ENCODE data around the gene GALNT9. TPM values are rescaled to one million over a fixed set of nuclear protein-coding genes. Genes with fewer than 3 reads are reported as not detected.

The GALNT9 gene
- polyA plus RNA-seq, 1 of the 3 experiments (the other 2 are of a cell fraction) = not detected

- no peak overlapping the region for H3K4me2 ChIP-seq
- no peak overlapping the region for H3K4me3 ChIP-seq (ENCODE audit: low read depth in 2 of 2, low read length in 1 of 2)
- TF ChIP-seq JUND (IDR thresholded peaks at IDR 0.05) (no peak), SIN3A (IDR thresholded peaks at IDR 0.05; ENCODE audit: borderline replicate concordance, low read depth, low read length) (no peak), FOXM1 (IDR thresholded peaks at IDR 0.05; ENCODE audit: low read depth) (no peak), RFX5 (IDR thresholded peaks at IDR 0.05; ENCODE audit: low read length) (no peak), TAF1 (IDR thresholded peaks at IDR 0.05; ENCODE audit: borderline replicate concordance, low read depth, low read length) (no peak), EZH2phosphoT487 (IDR thresholded peaks at IDR 0.05; ENCODE audit: borderline replicate concordance, low read depth) (no peak), RXRA (IDR thresholded peaks at IDR 0.05; ENCODE audit: borderline replicate concordance, low read depth) (no peak), FOXJ3 (CRISPR knock-in tag; IDR thresholded peaks at IDR 0.05) (no peak), PBX3 (IDR thresholded peaks at IDR 0.05) (no peak), TEAD4 (IDR thresholded peaks at IDR 0.05; ENCODE audit: borderline replicate concordance, insufficient read depth) (no peak), CHD2 (IDR thresholded peaks at IDR 0.05; ENCODE audit: low read length, partially characterized antibody) (no peak), GATA2 (CRISPR knock-in tag; IDR thresholded peaks at IDR 0.05) (no peak), RCOR1 (IDR thresholded peaks at IDR 0.05; ENCODE audit: low read length) (no peak), TCF12 (IDR thresholded peaks at IDR 0.05) (no peak)
- TF ChIP-seq, protein P1, sequence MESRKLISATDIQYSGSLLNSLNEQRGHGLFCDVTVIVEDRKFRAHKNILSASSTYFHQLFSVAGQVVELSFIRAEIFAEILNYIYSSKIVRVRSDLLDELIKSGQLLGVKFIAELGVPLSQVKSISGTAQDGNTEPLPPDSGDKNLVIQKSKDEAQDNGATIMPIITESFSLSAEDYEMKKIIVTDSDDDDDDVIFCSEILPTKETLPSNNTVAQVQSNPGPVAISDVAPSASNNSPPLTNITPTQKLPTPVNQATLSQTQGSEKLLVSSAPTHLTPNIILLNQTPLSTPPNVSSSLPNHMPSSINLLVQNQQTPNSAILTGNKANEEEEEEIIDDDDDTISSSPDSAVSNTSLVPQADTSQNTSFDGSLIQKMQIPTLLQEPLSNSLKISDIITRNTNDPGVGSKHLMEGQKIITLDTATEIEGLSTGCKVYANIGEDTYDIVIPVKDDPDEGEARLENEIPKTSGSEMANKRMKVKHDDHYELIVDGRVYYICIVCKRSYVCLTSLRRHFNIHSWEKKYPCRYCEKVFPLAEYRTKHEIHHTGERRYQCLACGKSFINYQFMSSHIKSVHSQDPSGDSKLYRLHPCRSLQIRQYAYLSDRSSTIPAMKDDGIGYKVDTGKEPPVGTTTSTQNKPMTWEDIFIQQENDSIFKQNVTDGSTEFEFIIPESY (IDR thresholded peaks at IDR 0.05; ENCODE audit: borderline replicate concordance, low read depth) = no peak
- TF ChIP-seq, protein P2, sequence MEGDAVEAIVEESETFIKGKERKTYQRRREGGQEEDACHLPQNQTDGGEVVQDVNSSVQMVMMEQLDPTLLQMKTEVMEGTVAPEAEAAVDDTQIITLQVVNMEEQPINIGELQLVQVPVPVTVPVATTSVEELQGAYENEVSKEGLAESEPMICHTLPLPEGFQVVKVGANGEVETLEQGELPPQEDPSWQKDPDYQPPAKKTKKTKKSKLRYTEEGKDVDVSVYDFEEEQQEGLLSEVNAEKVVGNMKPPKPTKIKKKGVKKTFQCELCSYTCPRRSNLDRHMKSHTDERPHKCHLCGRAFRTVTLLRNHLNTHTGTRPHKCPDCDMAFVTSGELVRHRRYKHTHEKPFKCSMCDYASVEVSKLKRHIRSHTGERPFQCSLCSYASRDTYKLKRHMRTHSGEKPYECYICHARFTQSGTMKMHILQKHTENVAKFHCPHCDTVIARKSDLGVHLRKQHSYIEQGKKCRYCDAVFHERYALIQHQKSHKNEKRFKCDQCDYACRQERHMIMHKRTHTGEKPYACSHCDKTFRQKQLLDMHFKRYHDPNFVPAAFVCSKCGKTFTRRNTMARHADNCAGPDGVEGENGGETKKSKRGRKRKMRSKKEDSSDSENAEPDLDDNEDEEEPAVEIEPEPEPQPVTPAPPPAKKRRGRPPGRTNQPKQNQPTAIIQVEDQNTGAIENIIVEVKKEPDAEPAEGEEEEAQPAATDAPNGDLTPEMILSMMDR (IDR thresholded peaks at IDR 0.05) = no peak
- TF ChIP-seq, protein P3, sequence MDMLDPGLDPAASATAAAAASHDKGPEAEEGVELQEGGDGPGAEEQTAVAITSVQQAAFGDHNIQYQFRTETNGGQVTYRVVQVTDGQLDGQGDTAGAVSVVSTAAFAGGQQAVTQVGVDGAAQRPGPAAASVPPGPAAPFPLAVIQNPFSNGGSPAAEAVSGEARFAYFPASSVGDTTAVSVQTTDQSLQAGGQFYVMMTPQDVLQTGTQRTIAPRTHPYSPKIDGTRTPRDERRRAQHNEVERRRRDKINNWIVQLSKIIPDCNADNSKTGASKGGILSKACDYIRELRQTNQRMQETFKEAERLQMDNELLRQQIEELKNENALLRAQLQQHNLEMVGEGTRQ (IDR thresholded peaks at IDR 0.05; ENCODE audit: borderline replicate concordance, low read depth, low read length) = no peak
- TF ChIP-seq, protein P4, sequence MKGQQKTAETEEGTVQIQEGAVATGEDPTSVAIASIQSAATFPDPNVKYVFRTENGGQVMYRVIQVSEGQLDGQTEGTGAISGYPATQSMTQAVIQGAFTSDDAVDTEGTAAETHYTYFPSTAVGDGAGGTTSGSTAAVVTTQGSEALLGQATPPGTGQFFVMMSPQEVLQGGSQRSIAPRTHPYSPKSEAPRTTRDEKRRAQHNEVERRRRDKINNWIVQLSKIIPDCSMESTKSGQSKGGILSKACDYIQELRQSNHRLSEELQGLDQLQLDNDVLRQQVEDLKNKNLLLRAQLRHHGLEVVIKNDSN (IDR thresholded peaks at IDR 0.05; ENCODE audit: borderline replicate concordance, low read depth) = no peak
- TF ChIP-seq, protein P5, sequence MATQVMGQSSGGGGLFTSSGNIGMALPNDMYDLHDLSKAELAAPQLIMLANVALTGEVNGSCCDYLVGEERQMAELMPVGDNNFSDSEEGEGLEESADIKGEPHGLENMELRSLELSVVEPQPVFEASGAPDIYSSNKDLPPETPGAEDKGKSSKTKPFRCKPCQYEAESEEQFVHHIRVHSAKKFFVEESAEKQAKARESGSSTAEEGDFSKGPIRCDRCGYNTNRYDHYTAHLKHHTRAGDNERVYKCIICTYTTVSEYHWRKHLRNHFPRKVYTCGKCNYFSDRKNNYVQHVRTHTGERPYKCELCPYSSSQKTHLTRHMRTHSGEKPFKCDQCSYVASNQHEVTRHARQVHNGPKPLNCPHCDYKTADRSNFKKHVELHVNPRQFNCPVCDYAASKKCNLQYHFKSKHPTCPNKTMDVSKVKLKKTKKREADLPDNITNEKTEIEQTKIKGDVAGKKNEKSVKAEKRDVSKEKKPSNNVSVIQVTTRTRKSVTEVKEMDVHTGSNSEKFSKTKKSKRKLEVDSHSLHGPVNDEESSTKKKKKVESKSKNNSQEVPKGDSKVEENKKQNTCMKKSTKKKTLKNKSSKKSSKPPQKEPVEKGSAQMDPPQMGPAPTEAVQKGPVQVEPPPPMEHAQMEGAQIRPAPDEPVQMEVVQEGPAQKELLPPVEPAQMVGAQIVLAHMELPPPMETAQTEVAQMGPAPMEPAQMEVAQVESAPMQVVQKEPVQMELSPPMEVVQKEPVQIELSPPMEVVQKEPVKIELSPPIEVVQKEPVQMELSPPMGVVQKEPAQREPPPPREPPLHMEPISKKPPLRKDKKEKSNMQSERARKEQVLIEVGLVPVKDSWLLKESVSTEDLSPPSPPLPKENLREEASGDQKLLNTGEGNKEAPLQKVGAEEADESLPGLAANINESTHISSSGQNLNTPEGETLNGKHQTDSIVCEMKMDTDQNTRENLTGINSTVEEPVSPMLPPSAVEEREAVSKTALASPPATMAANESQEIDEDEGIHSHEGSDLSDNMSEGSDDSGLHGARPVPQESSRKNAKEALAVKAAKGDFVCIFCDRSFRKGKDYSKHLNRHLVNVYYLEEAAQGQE (IDR thresholded peaks at IDR 0.05; ENCODE audit: low read depth, low read length) = no peak
- TF ChIP-seq, protein P6, sequence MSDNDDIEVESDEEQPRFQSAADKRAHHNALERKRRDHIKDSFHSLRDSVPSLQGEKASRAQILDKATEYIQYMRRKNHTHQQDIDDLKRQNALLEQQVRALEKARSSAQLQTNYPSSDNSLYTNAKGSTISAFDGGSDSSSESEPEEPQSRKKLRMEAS (IDR thresholded peaks at IDR 0.05; ENCODE audit: low read depth) = no peak
- no peak for DNase-seq
- no peaks in the 10 kb centered on the region for H3K9me2 ChIP-seq
- 21% methylated on average over 16 of the region's 33 CpGs for WGBS (ENCODE audit: low lambda C conversion rate)
- H3K4me1 ChIP-seq (ENCODE audit: control insufficient read depth in 1 of 2, insufficient read depth in 2 of 2, low read depth in 1 of 2, low read length in 1 of 2) = no peaks in the 10 kb centered on the region
- peaks cover 7% of the 10 kb centered on the region for H3F3A ChIP-seq (replicated peaks; ENCODE audit: insufficient read depth)
- no peaks in the 10 kb centered on the region for H3K79me2 ChIP-seq (ENCODE audit: insufficient read depth)
- no peaks in the 10 kb centered on the region for H4K20me1 ChIP-seq (ENCODE audit: insufficient read depth)
- no peaks in the 10 kb centered on the region for H3K36me3 ChIP-seq (replicated peaks in 1 of 2; ENCODE audit: control insufficient read depth in 1 of 2, insufficient read depth in 2 of 2, low read length in 1 of 2)
- H2AFZ ChIP-seq (ENCODE audit: low read depth) = no peak overlapping the region
- CTCF ChIA-PET = interaction anchor here (0.6 to 0.8 kb wide), 2 partner anchors 84 to 176 kb away, joined by 3 to 4 read pairs; no protein-coding TSS in a partner anchor
- no peaks in the 10 kb centered on the region for H3K9me3 ChIP-seq
- no peak overlapping the region for H3K27ac ChIP-seq (ENCODE audit: low read depth in 2 of 2, low read length in 1 of 2)
- POLR2A ChIA-PET = no interaction called here
- H3K27me3 ChIP-seq (ENCODE audit: insufficient read depth) = peaks cover 32% of the 10 kb centered on the region
- no peak overlapping the region for H3K9ac ChIP-seq
Measured at GRCh38 chr12:132237772-132238487, 91.5 kb downstream of the GALNT9 start.

All from SK-N-SH (cell line).